HEK293 (cell line): ENCODE data around the gene TSHZ2.

ENCODE experiments used
- ZNF133 ChIP-seq: fragments of 450-650 bp; formaldehyde crosslinking; IDR thresholded peaks from 2 replicates; pipeline ENCODE4 v1.5.1; 2016; ENCODE audit warnings: missing biosample characterization, missing genetic modification characterization
- ZNF747 ChIP-seq: fragments of 450-650 bp; formaldehyde crosslinking; IDR thresholded peaks from 2 replicates; pipeline ENCODE4 v1.5.1; 2016; ENCODE audit warnings: missing biosample characterization, missing genetic modification characterization
- TF ChIP-seq, protein P1 (sequence below): fragments of 450-650 bp; formaldehyde crosslinking; IDR thresholded peaks from 2 replicates; pipeline ENCODE4 v1.5.1; 2016; ENCODE audit warnings: missing biosample characterization, missing genetic modification characterization

DNA sequence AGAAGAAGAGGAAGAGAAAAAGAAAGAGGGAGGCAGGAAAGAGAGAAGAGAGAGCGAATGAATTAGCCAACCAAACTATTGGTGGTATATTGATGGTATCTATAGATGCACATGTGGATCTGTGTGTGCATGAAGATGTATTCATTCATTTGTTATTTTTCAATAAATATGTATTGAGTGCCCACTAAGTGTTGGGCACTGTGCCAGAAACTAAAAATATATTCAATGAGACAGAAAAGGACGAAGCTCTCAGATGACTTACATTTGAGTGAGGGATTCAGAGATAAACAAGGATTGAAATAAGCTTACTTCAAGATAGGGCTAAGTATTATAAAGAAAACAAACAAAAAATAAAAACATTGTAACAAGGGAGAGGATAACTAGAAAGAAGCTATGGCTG is 154.9 kb downstream of the TSHZ2 start:
- TF ChIP-seq, protein P1, sequence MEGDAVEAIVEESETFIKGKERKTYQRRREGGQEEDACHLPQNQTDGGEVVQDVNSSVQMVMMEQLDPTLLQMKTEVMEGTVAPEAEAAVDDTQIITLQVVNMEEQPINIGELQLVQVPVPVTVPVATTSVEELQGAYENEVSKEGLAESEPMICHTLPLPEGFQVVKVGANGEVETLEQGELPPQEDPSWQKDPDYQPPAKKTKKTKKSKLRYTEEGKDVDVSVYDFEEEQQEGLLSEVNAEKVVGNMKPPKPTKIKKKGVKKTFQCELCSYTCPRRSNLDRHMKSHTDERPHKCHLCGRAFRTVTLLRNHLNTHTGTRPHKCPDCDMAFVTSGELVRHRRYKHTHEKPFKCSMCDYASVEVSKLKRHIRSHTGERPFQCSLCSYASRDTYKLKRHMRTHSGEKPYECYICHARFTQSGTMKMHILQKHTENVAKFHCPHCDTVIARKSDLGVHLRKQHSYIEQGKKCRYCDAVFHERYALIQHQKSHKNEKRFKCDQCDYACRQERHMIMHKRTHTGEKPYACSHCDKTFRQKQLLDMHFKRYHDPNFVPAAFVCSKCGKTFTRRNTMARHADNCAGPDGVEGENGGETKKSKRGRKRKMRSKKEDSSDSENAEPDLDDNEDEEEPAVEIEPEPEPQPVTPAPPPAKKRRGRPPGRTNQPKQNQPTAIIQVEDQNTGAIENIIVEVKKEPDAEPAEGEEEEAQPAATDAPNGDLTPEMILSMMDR (tag by site-specific recombination): no peak
- TF ChIP-seq ZNF133 (tag by site-specific recombination) (no peak), ZNF747 (tag by site-specific recombination) (no peak)
